GM21515 (cell line): ENCODE results near the gene MARCHF10.

Experiments used
- ATAC-seq: cut with Tn5 transposase; IDR thresholded peaks from one replicate; pipeline ENCODE4 v1.9.1; 2021; ENCODE audit not compliant: unreplicated experiment

The MARCHF10 gene

GRCh38 chr17:62664336-62665120 is 143.6 kb downstream of the MARCHF10 start:
- ATAC-seq, result no peak

GRCh38 chr17:62663304-62663703 is 144.8 kb downstream of the MARCHF10 start:
- ATAC-seq, result no peak

GRCh38 chr17:62662855-62663254 is 145.3 kb downstream of the MARCHF10 start:
- no peak for ATAC-seq

GRCh38 chr17:62661337-62661736 is 146.8 kb downstream of the MARCHF10 start:
- no peak for ATAC-seq

- no peak for ATAC-seq
Measured at GRCh38 chr17:62660629-62661118, 147.4 kb downstream of the MARCHF10 start.

GRCh38 chr17:62658136-62658920 is 149.8 kb downstream of the MARCHF10 start:
- ATAC-seq, result no peak

- ATAC-seq, result no peak
Measured at GRCh38 chr17:62657690-62658089, 150.4 kb downstream of the MARCHF10 start.

GRCh38 chr17:62657145-62657665 is 150.9 kb downstream of the MARCHF10 start:
- no peak for ATAC-seq

GRCh38 chr17:62656446-62656845 is 151.7 kb downstream of the MARCHF10 start:
- no peak for ATAC-seq

GRCh38 chr17:62655656-62656055 is 152.5 kb downstream of the MARCHF10 start:
- ATAC-seq, result no peak

GRCh38 chr17:62653826-62654761 is 154.0 kb downstream of the MARCHF10 start:
- ATAC-seq, result no peak

- ATAC-seq, result peak; percentile 72
Measured at GRCh38 chr17:62653002-62653825, 154.9 kb downstream of the MARCHF10 start.

- no peak for ATAC-seq
Measured at GRCh38 chr17:62652251-62653001, 155.7 kb downstream of the MARCHF10 start.
